NOMO-1 treated with DMSO at 0.1 percent for 48 hours (cell line): ENCODE measurements around the gene MTR.

ENCODE experiments used
- DNase-seq: peaks from one replicate; lab custom pipeline; 2025; ENCODE audit not compliant: unreplicated experiment; lab: John Stamatoyannopoulos, UW

MTR gene

GRCh38 chr1:236795035-236795756 is at the start of gene MTR:
TSS of gene MTR (plus strand) at chr1:236795292. CDS start at chr1:236795704, 412 bp downstream.
- peak; percentile 98 for DNase-seq

GRCh38 chr1:236746785-236747184 is 48.3 kb upstream of the MTR start:
- DNase-seq: no peak

DNA sequence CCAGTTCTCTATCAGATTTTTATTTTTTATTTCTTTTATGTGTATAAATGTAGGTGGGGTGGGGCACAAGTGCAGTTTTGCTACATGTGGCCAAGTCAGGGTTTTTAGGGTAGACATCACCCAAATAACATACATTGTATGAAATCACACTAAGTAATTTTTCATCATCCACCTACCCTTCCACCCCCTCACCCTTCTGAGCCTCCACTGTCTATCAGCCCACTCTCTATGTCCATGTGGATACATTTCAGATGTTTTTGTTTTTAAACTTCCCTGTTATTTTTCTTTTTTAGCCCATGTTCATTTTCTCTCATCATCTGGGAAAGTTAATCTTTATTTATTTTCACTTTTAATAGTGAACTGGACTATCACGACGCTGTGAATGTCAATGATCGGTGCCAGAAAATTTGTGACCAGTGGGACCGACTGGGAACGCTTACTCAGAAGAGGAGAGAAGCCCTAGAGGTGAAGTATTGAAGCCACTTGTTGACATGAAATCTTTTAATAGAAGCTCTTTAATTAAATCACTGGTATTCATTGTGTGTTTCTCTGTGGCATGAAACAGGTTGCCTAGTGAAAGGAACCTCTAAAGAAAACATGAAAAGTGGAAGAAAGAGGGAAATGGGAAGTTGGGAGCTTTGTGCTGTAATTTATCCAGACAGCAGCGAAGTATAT is 47.6 kb upstream of the MTR start:
- DNase-seq: no peak

DNA sequence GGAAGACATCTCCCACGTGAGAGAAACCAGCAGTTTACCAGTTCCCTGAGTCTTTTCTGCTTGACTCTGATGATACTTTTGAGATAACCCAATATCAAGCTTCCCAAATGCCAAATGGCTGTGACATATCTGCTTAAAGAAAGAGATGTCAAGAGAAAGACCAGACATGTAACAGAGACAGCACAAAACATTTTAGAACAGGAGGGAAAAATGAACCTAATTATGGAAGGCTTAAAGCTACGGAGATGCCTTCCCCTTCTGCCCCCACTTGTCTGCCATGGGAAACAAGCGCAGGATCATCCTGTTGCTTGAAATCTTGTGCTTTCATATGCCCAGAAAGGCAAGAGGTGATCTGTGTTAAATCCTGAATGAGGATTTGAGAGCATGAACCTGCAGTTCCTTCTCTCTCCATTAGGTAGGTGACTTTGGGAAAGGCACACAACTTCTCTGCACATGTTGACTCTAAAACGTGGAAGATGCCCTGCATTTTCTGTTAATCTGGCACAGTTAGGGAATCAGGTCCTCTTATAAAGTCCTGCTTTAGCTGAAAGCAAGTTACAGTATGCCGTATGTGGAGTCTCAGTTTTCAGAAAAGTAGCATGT is 46.7 kb upstream of the MTR start:
- no peak for DNase-seq

- peak; percentile 2 for DNase-seq
Observed at GRCh38 chr1:236750928-236751327, 44.2 kb upstream of the MTR start.

GRCh38 chr1:236751385-236751784 is 43.7 kb upstream of the MTR start:
- no peak for DNase-seq

GRCh38 chr1:236751935-236752334 is 43.2 kb upstream of the MTR start:
- DNase-seq: no peak

DNA sequence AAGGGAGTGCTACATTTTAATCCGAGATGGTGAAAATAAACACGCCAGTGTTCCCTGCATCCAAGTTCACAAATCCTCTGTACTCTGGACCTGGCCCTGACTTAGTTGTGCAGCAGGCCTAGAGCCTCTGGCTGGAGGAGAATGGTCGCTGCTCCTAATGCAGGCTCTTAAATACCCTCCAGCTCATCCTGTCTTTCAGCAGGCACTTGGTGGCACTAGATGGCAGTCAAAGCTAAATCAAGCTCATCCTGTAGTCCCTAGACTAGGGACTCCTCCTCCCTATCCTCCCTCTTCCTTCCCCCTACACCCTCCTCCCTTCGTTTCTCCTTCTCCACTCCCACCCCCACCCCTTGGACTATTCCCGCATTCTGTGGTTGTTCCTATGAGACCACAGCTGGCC is 41.6 kb upstream of the MTR start:
- no peak for DNase-seq

DNA sequence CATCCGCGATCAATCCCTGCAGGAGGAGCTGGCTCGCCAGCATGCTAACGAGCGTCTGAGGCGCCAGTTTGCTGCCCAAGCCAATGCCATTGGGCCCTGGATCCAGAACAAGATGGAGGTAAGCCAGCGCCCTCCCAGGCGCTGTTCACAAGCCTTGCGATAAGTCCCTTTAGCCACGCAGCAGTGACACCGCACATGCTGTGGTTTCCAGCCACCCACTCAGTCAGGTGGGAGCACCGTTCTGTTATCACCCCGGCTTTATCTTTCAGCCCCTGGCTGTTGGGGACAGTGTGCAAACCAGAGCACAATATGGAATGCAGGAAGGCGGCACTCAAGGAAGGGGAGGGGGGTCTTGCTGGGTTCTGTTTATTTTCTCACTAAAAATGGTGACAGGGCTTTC is 41.1 kb upstream of the MTR start:
- DNase-seq: no peak

- no peak for DNase-seq
Observed at GRCh38 chr1:236754525-236755210, 40.4 kb upstream of the MTR start.

DNA sequence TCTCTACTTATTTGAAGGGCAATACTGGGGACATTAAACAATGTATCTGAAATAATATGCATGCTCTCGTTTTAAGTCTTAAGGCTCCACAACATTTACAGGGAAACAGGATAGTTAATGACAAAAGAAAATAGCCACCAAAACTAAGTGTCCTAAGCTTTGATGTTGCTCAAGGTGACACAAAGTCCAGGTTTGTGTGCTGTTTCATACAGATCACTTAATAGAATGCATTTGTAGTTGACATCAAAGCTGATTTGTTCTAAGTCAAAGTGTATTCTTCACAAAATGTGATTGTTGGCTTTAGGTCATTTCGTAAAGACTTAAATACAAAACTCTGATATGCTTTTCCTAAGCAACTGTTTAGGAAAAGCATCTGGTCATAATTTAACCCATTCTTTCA is 37.5 kb upstream of the MTR start:
- no peak for DNase-seq

DNA sequence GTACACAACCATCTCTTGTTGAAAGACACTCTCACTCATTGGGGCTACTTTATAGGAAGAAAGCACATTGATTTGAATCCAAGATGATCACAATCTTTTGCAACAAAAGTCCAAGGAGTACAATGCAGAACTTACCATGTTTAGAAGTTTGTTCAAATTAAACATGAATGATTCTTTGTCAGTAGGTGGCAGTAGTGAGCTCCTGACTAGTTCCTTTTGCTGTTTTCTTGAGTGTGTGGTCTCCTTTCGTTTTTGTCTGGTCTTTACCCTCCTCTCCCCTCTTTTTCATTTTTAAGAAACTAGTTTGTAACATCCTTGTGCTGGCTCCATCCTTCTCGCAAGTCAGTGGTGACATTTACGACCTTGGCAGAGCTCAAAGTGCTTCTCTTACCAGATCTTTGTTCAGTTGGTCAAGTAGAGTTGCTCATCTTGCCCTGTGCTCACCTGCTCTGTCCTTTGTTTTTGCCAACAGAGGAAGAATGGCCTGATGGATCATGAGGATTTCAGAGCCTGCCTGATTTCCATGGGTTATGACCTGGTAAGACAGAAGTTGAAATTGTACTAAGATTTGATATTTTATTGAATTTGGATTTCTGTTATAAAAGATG is 35.7 kb upstream of the MTR start:
- peak; percentile 31 for DNase-seq

- no peak for DNase-seq
Observed at GRCh38 chr1:236760480-236760879, 34.6 kb upstream of the MTR start.

- no peak for DNase-seq
Observed at GRCh38 chr1:236760986-236761385, 34.1 kb upstream of the MTR start.

DNA sequence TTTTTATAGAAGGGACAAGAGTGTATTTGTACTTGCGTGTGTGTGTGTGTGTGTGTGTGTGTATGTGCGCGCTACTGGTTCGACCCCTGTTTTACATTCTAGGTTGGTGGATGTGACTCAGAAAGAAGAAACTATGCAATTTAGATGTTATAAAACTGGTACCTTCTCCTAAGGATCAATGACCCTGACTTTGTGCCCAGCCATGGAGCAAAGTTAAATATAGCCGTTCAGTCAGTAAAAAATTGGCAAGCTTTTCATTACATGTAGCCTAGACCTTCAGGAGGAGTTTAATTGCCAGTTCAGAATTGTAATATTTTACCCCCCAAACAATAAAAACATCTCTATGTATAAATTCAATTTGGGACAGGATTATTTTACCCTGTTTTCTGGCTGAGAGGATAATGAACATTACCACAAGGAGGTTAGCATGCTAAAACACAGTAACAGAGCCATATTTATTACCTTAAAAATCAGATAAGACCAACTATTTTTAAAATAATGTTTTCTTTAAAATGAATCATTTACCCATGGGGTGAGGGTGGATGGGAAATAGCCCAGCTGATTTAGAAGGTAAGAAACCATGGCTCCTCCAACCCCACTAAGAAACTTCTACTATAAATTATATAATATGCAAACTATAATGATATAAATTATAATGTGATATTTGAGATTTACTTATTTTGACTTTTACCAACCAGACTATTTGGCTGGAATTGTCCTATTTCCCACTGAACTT is 33.5 kb upstream of the MTR start:
- no peak for DNase-seq

- no peak for DNase-seq
Observed at GRCh38 chr1:236762410-236762809, 32.7 kb upstream of the MTR start.

DNA sequence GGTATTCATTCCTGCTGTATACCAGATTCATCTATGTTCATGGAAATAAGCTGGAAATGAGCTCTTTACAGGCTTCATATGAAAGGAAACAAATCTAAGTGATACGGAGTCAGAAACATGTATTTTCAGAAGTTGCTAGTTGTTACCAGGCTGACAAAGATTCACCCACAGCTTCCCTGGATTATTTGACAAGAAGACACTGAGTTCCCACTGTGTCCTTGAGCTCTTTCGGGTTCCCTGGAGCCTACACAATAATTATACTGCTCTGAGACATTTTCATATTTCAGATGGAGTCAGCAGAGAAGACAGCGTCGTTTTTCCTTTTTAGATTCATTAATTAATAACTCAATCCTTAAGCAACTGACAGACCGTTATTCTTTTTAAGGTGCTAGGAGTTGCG is 29.3 kb upstream of the MTR start:
- DNase-seq: no peak

DNA sequence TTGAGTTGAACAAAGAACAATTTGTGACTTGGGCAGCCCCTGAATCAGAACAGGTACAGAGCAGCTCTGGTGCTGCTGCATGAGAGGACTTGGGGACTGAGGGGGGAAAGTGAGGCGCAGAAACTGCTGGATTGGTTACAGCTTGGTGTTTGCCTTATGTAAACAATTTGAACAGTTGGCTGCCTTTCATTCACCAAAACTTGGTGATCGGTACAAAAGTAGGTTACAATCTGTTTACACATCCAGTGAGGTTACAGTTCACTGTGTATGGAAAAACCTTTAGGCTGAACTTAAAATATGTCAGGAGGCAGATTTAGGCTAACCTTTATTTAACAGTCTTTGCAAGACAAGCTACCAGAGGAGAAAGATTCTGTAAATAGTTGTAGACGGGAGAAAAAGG is 28.6 kb upstream of the MTR start:
- no peak for DNase-seq

GRCh38 chr1:236767276-236767675 is 27.8 kb upstream of the MTR start:
- no peak for DNase-seq

DNA sequence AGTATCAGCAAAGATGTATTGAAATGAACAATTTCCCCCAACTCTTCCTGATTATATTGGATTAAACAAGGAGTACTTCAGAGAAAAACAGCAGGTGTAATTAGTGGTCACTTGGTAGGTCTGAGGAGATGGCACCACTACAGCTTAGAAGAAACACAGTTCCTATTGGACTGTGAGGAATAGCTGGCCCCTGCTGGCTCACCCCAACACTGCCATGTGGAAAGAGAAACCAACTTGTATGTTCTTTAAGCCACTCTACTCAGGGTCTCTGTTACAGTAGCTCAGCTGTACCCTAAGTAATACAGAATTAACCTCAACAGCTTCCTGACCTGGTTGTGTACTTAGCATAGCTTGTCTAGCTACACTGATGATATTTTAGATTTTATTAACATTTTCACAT is 26.5 kb upstream of the MTR start:
- DNase-seq: no peak

DNA sequence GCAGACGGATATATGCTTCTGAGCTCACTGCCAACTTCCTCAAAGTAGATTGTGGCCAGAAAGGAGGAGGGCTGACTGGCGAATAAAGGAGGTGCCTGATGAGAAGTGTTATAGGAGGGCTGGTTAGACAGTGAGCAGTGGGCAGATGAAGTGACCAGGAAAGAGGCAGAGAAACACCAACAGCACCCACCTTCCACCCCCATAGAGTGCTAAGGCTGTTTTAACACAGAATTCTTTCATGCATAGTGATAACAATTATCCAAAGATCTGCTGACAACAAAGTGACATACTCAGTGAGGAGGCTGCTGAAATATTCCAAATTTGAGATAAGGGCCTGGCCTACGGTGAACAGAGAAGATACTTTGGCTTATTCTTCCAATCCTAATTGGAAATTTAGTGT is 21.2 kb upstream of the MTR start:
- DNase-seq: no peak
